Amniotic epithelial cell (primary cell): ENCODE results near the gene ALKBH7.

Experiments used
- DNase-seq: peaks from one replicate; pipeline ENCODE4 v3.0.0-alpha.2; 2010; ENCODE audit warnings: low read depth

Gene ALKBH7

DNA sequence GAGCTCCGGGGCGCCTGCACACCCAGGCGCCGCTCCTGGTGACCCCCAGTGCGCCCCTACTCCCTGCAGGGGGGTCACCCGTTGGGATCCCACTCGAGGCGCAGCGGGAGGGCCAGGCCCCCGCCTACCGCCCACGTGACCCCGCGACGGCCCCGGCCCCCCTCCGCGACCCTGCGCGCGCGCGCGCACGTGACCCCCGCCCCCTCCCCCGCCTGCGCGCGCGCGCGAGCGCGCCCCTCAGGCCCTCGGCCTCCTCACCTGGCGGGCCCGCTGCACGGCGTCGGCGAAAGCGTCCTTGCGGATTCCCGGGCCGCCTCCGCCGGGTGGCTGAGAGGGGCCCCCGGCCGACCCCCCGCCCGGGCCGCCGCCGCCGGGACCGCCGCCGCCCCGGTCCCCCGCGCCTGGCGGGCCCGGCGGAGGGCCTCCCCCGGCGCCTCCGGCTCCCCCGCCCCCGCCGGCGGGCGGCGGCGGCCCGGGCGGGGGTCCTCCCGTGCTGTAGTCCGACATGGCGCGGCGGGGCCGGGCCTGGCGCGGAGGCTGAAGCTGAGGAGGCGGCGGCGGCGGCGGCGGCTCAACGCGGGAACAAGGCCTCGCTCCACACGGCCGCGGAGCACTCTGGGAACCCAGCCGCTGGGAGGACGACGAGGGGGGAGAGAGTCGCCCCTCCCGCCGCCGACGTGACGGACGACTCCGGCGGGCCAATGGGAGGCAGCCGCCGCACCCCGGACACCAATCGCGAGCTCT lies 51.8 kb downstream of the ALKBH7 start, which contains the start of gene KHSRP:
Gene KHSRP, minus strand, starts transcription at position 617 of the 744 bp plus-strand sequence. Its CDS starts 110 bp downstream, at position 507.
- no peak for DNase-seq
